CD4-positive, alpha-beta T cell treated with Interleukin-12 subunit alpha and Interleukin-12 subunit beta, for 1 hour (primary cell): ENCODE results near the gene NEUROG2.
A peak's percentile ranks its signal among the peaks of the same experiment; 100 is the strongest.
"Not testable (repeated sequence)": the region's sequence is repeated elsewhere in the genome, so short reads cannot be mapped to it uniquely, and the experiment has no call there.

Source experiments
- DNase-seq: peaks from one replicate; pipeline ENCODE4 v3.0.0-alpha.2; 2020

NEUROG2 gene

DNA sequence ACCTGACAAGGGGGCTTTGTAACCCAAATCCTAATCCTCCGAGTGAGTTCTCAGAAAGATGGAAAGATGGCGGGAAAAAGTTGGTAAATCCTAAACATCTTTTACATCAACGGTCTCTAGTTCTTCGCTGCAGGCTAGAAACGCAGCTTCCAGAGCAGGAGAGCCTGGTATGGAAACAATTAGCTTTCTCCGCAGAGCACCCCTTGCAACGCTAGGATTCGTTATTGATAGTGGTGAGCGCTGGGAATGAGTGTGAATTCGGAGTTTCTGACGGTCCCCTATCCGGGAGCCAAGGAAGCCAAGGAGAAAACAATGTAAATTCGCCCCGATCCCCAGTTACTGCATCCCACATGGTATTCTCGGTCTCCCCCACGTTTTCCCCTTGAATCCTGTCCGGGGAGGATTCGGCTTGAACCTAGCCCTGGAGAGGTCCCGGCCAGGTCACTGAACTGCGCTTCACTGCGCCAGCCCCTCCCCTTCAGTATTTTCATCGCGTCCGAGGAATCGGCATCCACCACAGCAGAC lies 4.7 kb upstream of the NEUROG2 start:
- no peak for DNase-seq

DNA sequence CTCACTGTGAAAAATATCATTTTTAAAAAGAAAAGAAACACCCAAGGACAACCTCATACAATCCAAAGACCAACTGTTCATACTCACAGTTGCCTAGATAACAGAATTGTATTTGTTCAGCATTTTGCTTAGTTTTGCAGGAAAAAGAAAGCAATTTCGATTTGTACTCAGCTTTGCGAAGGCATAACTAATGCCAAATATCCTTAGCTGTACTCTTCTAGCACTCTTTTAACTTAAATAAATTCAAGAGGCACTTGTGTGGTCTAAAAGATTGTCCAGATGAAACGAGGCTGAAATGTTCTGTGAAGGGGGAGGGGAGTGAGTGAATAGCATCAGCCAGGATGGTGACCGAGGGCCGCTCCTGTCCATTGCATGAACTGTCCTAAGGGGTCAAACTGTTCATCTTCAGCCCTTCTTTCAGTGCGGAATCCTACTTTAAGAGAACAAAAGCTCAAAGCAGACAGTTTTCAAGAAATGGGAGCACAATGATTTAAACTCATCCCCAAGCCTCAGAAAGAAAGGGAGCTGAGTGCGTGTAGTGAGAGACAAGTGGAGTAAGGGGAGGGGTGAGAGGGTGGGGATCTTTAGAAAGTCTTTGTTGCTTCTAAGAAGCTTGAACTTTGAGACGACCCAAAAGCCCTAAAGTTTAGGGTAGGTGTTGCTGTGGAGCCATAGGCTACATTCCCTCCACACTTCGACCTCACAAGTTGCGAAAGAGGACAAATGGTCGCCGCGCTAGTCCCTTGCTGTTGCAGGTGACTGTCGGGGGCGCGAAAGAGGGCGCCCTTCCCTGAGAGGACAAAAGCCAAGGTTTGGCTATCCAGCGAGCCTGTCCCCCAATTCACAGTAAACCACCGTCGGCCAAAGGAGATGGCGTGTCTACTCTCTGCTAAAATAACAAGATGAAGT lies 4.0 kb upstream of the NEUROG2 start:
- no peak for DNase-seq

DNA sequence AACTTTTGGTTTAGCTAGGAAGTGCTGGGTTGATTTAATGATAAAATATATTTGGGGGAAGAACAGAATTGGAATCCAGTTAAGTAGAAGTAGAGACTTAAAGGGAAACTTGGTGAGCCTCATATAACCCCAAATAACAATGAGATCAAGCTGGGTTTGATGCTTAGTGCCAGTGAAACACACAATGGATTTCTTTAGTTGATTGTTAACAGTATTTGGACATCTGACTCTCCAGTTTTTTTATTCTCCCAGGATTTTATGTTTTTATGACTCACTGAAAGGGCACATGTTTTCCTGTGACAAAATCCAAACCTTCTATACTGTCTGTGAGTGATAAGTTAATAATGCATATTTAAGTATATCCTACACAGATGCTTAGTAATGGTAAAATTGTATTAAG lies 2.7 kb upstream of the NEUROG2 start:
- no peak for DNase-seq

DNA sequence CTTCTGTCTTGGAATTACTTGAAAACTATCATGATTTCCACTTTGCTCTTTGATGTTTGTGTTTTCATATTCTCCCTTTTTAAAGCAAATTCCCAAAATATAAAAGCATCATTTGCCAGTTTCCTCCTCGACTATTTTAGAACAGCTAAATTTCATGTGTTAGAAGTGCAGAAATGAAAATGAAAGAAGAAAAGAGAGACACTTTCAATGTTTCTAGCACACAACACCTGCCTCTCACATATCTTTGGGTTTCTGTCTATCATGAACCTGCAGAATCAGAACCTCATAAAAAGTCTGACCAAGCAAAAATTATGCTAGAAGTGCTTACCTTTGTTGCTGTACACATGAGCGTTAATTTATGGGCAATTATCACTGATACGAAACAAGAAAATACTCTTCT lies 1.9 kb upstream of the NEUROG2 start:
- DNase-seq, result no peak

DNA sequence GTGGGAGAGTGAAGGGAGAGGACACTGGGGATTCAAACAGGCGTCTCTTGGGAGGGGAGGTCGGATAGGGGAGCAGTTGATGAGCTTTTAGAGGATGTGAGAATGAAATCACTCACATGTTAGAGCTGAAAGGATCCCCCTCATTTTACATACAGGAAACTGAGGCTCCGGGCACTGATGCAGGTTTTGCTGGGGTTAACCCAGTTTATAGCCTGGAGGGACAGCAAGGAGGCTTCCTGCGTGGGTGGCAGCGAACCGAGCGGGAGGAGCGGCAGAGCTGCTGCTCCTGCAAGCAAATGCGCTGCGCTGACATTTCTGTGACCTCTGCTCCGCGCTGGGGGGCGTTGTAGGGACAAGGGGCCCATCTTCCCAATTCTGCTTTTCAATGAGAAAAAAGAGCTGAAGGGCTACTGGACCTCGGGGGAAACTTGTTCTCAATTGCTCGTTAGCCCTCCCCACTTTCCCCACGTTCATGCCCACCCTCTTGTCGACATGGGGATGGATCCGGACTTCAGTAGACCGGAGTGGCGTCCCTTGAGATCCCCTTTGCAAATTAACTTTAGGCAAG lies 1.2 kb upstream of the NEUROG2 start:
- no peak for DNase-seq

DNA sequence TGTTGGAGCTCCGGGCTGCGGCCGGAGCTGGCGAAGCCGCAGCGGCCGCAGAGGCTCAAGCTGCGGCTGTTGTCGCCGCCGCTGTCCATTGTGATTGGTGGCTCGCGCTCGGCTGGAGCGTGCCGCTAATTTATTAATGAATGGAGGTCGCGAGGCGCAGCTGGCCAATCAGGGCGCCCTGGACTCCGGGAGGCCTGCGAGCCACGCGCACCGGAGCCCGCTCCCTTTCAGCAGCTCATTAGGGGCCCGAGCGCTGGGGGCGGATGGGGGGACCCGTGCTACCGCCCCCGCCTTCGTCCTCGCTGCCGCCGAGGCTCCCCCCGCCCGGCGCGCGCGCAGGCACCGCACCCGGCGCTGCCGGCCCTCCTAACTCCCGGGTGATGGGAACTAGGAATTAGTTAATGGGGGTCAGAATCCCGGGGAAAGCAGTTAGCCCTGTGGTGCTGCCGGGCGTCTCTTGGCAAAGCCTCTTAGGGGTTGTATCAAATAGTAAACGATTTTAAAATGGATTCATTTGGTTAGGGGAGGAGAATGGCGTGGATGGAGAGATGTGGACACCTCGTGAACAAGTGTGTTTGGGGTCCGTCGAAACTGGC lies 589 bp upstream of the NEUROG2 start:
- no peak for DNase-seq

DNA sequence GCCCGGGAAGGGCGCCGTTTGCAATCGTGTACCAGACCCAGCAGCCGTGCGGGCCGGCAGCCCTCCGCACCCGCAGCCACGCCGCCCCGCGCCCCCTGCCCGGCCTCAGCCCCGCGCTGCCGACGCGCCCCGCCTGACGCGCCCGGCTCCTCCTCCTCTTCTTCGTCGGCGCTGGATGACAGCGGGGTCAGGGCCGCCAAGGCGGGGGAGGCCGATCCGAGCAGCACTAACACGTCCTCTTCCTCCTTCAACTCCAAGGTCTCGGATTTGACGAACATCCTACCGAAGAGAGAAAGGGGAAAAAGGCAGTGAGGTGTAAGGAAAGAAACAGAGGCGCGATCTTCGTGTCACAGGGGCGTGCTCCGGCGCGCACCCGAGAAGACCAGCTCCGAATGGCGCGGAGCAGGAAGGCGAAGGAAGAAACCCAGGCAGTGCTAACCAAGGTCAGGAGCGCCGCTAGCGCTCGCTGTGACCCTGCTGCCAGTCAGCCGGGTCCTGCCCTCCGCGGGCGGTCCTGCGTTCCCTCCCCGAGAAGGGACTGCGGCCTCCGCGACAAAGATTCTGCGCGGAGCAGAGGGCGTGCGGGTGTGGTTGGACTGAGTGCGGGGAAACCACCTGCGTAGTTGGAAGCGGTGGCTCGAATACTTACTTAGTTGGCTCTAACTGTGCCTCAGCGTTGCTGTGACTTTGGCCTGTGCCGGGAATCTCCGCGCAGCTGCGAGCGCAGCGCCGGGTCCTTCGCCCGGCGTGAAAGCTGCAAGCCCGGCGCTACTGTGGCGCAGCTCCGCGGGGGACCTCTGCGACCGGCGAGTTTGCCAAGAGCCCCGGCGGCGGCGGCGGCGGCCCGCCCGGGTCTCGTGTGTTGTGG lies 548 bp downstream of the NEUROG2 start:
- DNase-seq, result peak; percentile 41

DNA sequence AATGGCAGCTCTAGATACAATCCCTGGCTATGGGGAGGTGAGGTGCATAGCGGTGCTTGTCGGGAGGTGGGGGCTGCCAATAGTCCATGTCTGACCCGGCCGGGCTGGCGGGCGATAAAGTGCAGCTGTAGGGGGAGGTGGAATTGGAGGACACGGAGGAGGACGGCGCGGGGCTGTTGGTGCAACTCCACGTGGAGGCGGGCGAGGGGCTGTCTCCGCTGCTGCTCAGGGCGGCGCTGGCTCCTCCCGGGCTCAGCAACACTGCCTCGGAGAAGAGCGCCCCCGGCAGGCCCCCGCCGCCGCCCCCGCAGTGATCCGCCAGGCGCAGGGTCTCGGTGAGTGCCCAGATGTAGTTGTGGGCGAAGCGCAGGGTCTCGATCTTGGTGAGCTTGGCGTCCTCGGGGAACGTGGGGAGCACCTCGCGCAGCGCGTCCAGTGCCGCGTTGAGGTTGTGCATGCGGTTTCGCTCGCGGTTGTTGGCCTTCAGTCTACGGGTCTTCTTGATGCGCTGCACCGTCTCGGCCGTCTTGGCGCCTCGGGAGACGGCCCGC lies 1.3 kb downstream of the NEUROG2 start:
- no peak for DNase-seq

DNA sequence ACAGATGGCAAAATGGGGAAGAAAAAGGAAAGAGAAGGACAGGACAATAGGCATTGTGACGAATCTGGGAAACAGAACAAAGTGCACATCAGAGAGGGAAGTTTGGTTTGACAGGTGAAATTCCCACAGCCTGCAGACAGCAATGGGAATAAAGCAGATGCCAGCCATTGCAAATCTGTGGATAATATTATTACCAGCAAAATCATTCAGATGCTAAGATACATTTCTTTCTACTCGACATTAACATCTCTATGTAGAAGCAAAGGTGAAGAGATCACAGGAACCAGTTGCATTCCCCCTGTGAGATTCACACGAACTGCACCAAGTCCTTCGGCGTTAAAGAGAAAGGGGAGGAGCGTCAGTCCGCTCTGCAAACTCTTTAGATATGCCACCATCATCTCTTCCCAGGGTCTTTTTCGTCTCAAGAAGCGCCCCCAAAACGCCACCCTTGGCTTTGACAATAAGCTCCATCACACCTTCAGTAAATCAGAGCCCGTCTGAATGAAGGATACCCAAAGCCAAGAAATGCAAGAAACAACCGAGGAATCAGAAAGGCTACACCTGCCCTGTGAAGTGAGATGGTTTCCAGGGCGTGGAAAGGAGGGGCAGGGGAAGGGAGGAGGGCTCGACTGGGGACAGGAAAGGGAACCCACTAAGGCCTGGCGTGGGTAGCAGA lies 1.9 kb downstream of the NEUROG2 start:
- no peak for DNase-seq

DNA sequence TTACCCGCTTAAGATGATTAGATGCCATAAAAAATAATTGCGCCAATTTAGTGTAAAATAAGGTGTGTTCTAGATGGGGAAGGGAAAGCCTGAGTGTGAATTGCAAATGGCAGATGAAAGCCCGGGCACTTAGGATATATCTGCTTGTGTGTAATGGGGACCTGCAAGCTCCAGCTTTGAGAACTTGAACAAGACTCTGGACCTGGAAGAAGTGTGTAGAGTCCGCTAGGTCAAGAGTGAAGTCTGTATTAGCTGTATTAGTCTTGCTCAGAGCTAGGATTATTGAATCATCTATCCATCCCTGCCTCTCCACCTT lies 4.2 kb downstream of the NEUROG2 start:
- DNase-seq, result no peak

DNA sequence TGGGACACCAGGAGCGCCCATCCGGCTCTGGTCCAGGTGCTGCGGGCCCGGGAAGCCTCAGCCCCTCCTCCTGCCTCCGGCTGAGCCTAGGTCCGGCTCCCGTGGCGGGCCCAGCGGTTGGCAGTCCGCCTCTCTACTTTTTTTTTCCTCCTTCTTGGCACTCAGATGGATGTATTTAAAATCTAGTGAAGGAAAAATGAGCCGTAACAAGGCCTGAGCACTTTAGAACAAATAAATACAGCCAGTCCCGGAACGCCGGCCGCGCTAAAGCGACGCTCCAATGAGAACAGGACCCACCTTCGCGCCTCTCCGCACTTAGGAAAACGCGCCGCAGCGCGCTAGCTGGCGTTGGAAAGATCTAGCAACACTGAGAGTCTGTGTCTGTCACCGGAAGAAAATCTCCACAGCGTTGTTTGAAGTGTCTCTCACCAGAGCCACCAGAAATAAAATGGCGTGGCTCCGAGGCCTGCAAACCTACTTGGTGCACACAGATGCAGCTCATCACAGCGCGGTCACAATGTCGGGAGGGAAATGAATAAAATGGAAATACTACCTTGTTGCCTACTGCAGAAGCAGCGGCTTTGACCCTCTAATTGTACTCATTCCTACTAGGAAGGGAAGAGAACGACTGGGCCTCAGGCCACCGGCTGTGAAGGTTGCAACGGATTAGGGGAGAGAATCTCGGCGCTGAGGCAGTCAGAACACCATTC lies 4.7 kb downstream of the NEUROG2 start:
- DNase-seq, result no peak

DNA sequence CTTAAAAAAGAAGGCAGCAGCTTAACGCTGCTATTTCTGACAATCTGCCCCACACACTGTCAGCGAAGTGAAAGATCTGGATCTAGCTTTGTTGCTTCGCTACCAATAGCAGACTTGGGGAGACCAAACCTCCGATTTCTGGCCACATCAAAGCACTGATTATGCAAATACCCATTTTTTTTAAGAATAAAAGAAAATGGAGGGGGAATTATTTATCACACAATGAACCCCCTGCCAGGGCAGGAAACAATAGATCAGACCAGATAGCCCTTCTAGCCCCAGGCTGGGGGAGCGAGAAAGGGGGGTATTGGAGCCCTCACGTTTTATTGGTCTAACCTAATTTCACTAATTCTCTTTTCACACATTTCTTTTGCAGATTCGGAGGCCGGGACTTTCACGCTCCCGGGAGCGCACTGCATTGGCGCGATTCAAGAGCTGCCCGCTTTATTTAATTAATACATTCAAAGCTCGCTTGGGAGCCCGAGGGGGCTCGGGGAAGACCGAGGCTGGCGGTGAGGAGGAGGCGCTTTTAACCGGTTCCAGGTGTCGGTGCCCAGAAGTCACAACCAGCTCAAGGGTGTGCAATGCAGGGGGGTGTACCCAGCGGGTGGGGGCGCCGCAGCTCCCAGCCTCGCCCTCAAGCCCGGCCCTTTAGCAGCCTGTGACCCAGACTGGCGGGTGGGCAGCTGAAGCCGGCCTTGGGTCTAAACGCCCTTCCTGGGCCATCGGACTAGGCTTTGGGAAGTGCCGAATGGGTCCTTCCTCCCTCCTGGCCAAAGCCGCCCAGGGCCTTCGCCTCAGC lies 5.5 kb downstream of the NEUROG2 start:
- no peak for DNase-seq

DNA sequence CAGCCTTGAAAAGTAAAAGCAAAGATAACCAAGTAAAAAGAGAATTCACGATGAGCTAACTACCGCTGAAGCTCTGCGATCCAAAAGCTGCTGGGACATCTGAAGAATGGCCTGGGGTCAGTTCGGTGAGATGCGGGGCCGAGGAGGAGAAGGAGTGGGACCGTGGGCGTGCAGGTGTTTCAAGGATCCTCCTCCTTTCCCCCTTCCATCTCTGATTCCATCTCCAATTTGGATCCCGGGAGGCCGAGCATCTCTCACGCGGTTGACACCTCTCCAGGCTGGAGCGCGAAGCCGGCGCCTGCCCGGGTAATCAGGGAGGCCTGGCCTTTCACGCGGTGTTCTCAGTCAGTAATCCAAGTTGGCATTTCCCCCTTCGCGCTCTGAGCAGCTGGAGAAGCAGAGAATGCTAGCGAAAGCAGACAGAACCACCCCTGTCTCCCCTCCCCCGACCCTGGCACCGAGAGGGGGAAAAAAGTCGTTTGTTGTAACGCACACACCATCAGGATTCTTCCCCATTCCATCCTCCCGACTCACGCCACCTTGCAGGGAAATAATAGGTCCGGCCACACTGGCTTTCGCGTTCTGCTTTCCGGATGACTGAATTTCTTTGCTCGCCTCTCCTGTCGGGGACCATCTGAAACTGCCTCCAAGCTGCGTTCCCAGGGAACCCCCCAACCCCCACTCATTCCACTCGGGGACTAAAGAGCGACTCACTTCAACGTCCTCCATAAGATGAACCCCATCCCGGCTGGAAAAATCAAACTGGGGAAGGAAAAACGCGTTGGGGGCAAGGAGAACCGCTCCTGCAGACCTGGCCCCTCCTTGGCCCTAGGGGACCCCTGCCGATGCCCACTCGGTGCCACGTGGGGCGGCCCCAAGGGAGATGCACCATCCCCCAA lies 6.5 kb downstream of the NEUROG2 start:
- DNase-seq, result no peak

DNA sequence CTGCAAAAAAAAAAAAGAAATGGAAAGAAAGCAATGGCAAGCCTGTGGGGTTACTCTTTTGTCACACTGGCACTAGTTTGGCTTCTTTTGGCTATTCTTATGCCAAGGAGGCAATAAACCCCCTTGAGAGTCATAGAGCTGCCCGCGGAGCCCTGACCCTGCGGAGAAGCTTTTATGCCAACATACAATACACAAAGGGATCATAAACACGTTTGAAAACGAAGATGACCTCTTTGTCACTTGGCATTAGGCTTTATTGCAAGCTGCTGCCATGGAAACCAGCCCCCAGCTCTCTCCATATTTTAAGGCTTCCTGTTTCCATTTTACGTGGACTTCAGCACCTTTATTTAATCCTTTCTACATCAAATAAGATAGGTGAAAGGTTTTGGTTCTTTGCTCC lies 7.6 kb downstream of the NEUROG2 start:
- DNase-seq, result no peak

DNA sequence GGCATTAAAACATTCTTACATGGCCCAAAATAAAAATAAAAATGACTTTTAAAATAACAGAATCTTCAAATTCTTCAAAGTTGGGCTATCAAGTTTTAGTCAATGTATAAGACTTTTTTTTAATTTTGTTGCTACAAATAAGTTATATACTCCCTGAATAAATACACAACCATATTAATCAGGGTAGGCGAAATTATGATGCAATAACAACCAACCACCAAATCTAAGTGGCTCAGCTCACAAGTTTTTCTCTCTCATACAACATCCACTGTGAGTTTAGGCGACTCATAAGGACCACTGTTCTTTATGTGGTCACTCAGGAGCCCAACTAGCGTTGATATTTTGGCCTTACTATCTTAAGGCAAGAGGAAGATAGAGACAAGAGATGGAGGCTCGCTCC lies 11.2 kb downstream of the NEUROG2 start:
- DNase-seq, result no peak

DNA sequence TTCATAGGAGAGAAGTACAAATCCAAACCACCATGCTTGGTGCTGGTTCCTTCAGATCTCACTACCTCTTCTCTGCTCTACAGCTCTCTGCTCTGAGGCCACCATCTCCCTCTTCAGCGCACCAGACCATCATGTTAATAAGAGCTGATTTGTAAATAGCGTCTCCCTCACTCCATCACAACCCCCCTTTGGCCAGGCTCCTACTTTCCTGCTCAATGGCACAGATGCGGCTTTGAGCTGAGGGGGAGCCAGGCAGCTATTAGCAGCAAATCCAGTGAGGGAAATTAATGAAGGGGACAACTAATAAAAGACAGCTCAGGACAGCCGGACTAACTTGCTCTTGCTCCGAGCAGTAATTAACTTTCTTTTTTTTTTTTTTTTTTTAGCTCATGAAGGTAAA lies 13.1 kb downstream of the NEUROG2 start:
- DNase-seq, result no peak

DNA sequence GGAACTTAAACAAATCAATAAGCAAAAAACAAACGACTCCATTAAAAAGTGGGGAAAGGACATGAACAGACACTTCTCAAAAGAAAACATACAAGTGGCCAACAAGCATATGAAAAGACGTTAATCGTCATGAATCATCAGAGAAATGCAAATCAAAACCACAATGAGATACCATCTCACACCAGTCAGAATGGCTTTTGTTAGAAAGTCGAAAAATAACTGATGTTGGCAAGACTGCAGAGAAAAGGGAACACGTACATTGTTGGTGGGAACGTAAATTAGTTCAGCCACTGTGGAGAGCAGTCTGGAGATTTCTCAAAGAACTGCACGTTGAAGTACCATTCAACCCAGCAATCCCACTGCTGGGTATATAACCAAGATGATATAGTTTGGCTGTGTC lies 23.7 kb downstream of the NEUROG2 start:
- DNase-seq, result no peak

DNA sequence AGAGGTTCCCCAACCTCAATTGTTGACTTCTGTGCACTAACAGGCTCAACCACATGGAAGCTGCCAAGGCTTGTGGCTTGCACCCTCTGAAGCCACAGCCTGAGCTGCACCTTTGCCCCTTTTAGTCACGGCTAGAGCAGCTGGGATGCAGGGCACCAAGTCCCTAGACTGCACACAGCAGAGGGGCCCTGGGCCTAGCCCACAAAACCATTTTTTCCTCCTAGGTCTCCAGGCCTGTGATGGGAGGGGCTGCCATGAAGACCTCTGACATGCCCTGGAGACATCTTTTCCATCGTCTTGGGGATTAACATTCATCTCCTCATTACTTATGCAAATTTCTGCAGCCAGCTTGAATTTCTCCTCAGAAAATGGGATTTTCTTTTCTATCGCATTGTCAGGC lies 25.2 kb downstream of the NEUROG2 start:
- DNase-seq, result not testable (repeated sequence)

DNA sequence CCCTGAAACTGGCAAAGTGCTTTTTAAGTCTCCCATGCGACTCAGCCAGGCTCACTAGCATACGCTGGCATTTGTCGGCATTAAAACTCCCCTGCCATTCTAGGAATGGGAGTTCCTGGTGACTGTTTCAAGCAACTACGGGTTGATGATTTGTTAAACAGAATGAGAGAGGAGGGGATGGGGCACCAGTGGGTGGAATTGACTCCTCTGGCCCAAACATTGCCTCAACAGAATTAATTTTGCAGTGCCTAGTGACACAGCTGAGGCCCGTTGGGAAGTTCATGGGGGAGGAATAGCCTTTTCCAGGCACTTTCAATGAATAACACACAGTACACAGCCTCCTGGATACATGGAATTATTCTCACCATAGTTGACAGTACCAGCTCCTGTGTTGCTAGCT lies 30.1 kb downstream of the NEUROG2 start:
- no peak for DNase-seq

DNA sequence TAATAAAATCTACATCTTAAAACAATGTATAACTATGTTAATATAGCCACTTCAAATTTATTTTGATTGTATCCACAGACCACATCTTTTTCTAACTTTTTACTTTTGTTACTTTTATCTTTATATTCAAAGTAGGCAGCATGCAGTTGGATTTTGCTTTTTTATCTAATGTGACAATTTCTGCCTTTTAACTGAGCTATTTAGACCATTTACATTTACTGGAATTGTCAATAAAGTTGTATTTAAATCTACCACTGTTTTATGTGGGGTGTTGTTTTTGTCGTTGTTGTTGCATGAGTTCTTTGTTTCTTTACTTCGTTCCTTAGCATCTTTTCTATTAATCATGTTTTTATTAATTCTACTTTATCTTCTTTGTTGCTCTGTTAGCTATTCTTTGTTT lies 42.0 kb downstream of the NEUROG2 start:
- DNase-seq, result no peak
